Transverse colon (tissue), 4 donors: ENCODE results near the gene UNC13B. TPM values are rescaled to one million over a fixed set of nuclear protein-coding genes. Genes with fewer than 3 reads are reported as not detected.

Source experiments
- DNase-seq: peaks from one replicate; pipeline ENCODE4 v3.0.0-alpha.2; 2019
- H3K27ac ChIP-seq, 4 donors: fragments of 200-600 bp; sonication (generic); 2 replicates each; pipeline ENCODE4 v1.5.1; 2016 to 2018; ENCODE audit warnings: inconsistent platforms in 4 of 4
- H3K27me3 ChIP-seq: fragments of 200-600 bp; sonication (generic); 2 replicates; pipeline ENCODE4 v1.5.1; 2017; ENCODE audit warnings: inconsistent platforms
- H3K36me3 ChIP-seq, 4 donors: fragments of 200-600 bp; sonication (generic); 2 replicates each; pipeline ENCODE4 v1.5.1; 2017 to 2019; ENCODE audit warnings: inconsistent platforms in 4 of 4
- H3K4me1 ChIP-seq, 4 donors: fragments of 200-600 bp; sonication (generic); 2 replicates each; pipeline ENCODE4 v1.5.1; 2017 to 2020; ENCODE audit warnings: inconsistent platforms in 4 of 4
- H3K4me3 ChIP-seq, 4 donors: fragments of 200-600 bp; sonication (generic); 1 replicate in 1 of 4; 2 replicates in 3 of 4; pipeline versions ENCODE4 v1.5.1 to v1.6.1; 2017 to 2019; ENCODE audit warnings: inconsistent platforms in 4 of 4
- H3K9me3 ChIP-seq, 2 donors: fragments of 200-600 bp; sonication (generic); 2 replicates each; pipeline ENCODE4 v1.5.1; 2017 to 2019; ENCODE audit warnings: inconsistent platforms in 2 of 2
- EP300 ChIP-seq: sonication (generic); formaldehyde crosslinking; IDR thresholded peaks from one replicate; pipeline ENCODE4 v1.6.1; 2017; ENCODE audit warnings: antibody characterized with exemption, low read depth
- POLR2A ChIP-seq: fragments of 450-650 bp; IDR thresholded peaks from one replicate; pipeline ENCODE4 v1.6.1; 2016; ENCODE audit warnings: antibody characterized with exemption, mild to moderate bottlenecking, moderate library complexity
- POLR2AphosphoS5 ChIP-seq, 3 donors: sonication (generic); formaldehyde crosslinking; IDR thresholded peaks; one replicate each; pipeline ENCODE4 v1.6.1; 2016; ENCODE audit warnings: antibody characterized with exemption in 3 of 3
- WGBS, 2 donors: methylation state at CpG; one replicate each; pipeline ENCODE4 v1.1.5; 2018; ENCODE audit warnings: low coverage in 1 of 2; 5-methylcytosine and 5-hydroxymethylcytosine counted together
- in situ Hi-C, 4 donors: fragments of 200-750 bp; cut with MboI; loops; one replicate each; pipeline versions ENCODE4 v1.15.0 to v1.15.1; 2017; ENCODE audit warnings: low sequenced_read_pairs in 3 of 4, low pct_ligation_motif_present in 1 of 4, low pct_unique_long_range_greater_than_20kb in 1 of 4
- intact Hi-C: fragments of 100-400 bp; cut with DNase I; formaldehyde crosslinking; loops from one replicate; pipeline ENCODE4 v1.15.1; 2023; ENCODE audit warnings: low total_unique reads
- total RNA-seq, 4 donors: library from RNA; depleted of rRNA; stranded (reverse); fragments of >200 nt; gene quantifications; one replicate each; pipeline ENCODE4 v1.1.0, GENCODE V29; 2016
- TF ChIP-seq, protein P1 (sequence below), 5 experiments: fragments of 200-600 bp in 3 of 5; fragments of 450-650 bp in 2 of 5; sonication (generic) in 3 of 5; IDR thresholded peaks; 1 replicate in 2 of 5; 2 replicates in 3 of 5; pipeline ENCODE4 v1.5.1; 2016 to 2017; ENCODE audit warnings: antibody characterized with exemption in 5 of 5, inconsistent platforms in 3 of 5, mild to moderate bottlenecking in 2 of 5, moderate library complexity in 1 of 5

The UNC13B gene
- total RNA-seq, 4 donors from 2014 or later, result 52.1 to 67.0 (median 58.9) TPM

DNA sequence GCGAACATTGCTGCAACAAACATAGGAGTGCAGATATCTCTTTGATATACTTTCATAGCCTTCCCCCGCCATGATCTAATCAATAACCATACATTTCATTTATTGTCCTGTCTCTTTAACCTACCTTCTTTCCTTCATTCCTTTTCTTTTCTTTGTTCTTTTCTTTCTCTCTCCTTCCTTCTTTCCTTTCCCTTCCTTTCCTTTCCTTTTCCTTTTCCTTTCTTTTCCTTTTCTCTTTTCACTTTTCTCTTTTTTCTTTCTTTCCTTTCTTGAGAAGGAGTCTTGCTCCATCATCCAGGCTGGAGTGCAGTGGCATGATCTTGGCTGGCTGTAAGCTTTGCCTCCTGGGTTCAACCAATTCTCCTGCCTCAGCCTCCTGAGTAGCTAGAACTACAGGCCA is 100.3 kb downstream of the UNC13B start:
- Histone ChIP-seq H3K4me3 (no peak overlapping the region), H3K4me1 (peaks cover 0 to 20% (median 9%) of the 10 kb centered on the region in 4 donors), H3K27ac (no peak overlapping the region), H3K9me3 (no peaks in the 10 kb centered on the region), H3K36me3 (no peaks in the 10 kb centered on the region), H3K27me3 (no peaks in the 10 kb centered on the region)
- intact Hi-C loops (no loop called here), in situ Hi-C loops (loop anchor here in 3 of 4 donors (5.0 to 10.0 kb wide), 2 partner anchors 137 to 145 kb away; partner anchors contain the start of gene ATOSB (in 2 of the 3))
- WGBS, 2 donors, result 98 to 100% methylated on average over 2 of the region's 2 CpGs
- no peak for DNase-seq
- no peak for TF ChIP-seq EP300
- TF ChIP-seq POLR2A, result no peak
- no peak for TF ChIP-seq POLR2AphosphoS5 (IDR thresholded peaks at IDR 0.05)
- TF ChIP-seq, protein P1, sequence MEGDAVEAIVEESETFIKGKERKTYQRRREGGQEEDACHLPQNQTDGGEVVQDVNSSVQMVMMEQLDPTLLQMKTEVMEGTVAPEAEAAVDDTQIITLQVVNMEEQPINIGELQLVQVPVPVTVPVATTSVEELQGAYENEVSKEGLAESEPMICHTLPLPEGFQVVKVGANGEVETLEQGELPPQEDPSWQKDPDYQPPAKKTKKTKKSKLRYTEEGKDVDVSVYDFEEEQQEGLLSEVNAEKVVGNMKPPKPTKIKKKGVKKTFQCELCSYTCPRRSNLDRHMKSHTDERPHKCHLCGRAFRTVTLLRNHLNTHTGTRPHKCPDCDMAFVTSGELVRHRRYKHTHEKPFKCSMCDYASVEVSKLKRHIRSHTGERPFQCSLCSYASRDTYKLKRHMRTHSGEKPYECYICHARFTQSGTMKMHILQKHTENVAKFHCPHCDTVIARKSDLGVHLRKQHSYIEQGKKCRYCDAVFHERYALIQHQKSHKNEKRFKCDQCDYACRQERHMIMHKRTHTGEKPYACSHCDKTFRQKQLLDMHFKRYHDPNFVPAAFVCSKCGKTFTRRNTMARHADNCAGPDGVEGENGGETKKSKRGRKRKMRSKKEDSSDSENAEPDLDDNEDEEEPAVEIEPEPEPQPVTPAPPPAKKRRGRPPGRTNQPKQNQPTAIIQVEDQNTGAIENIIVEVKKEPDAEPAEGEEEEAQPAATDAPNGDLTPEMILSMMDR (IDR thresholded peaks at IDR 0.05), result no peak

DNA sequence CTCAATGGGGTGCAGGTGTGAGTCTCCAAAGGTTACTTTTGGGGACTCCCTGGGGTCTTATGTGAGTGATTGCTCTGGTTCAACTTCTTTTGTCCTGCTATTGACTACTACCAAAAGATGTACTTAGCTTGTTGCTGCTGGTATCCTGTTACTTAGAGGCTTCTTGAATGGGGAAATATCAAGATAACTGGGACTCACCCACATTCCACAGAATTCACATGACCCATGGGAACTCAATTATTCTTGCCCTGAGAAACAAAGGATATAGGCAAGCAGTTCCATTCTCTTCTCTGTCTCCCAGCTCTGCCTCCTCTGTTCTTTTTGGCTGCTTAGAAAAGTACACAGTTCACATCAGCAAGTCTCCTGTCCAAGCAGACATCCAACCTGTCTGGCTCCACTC is 105.9 kb downstream of the UNC13B start:
- TF ChIP-seq EP300 (no peak), POLR2A (no peak), POLR2AphosphoS5 (IDR thresholded peaks at IDR 0.05) (no peak)
- TF ChIP-seq, protein P1 (IDR thresholded peaks at IDR 0.05), result no peak
- in situ Hi-C loops, result loop anchor here in 1 of 4 donors (10.0 kb wide), 1 partner anchor 143 kb away; no protein-coding TSS in a partner anchor

DNA sequence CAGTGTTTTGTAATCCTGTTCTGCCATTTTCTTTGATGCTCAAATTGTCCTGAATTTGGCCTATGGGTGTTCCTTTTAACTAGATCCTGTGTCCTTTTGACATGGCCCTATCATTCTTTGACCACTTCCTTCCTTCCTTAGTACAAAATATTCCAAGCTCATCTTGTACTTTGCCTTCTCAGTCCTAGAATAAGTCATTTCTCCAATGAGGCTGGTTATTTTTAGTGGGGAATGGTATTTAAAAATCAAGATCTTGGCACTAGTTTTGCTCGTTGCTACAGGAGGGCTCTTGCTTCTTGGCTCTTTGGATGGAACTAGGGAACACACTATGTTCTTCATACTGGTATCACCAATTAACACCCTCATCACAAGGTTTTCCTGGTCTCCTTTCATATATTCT is 108.1 kb downstream of the UNC13B start:
- Histone ChIP-seq H3K27me3 (no peaks in the 10 kb centered on the region), H3K27ac (no peak overlapping the region), H3K4me1 (peaks cover 0 to 5% (median 0%) of the 10 kb centered on the region in 4 donors), H3K36me3 (no peaks in the 10 kb centered on the region), H3K9me3 (no peaks in the 10 kb centered on the region), H3K4me3 (no peak overlapping the region)
- WGBS, 2 donors, result 53 to 91% methylated on average over 1 of the region's 1 CpG
- no peak for DNase-seq
- TF ChIP-seq POLR2A, result no peak
- no peak for TF ChIP-seq EP300
- TF ChIP-seq, protein P1 (IDR thresholded peaks at IDR 0.05), result no peak
- TF ChIP-seq POLR2AphosphoS5 (IDR thresholded peaks at IDR 0.05), result no peak
- in situ Hi-C loops (loop anchor here in 1 of 4 donors (10.0 kb wide), 1 partner anchor 145 kb away; no protein-coding TSS in a partner anchor), intact Hi-C loops (no loop called here)

More for the DNA sequence above, 105.9 kb downstream of the UNC13B start:
- intact Hi-C loops, result no loop called here
- Histone ChIP-seq H3K9me3 (no peaks in the 10 kb centered on the region), H3K4me3 (no peak overlapping the region), H3K27ac (no peak overlapping the region), H3K36me3 (no peaks in the 10 kb centered on the region), H3K4me1 (peaks cover 0 to 5% (median 0%) of the 10 kb centered on the region in 4 donors), H3K27me3 (no peaks in the 10 kb centered on the region)
- no peak for DNase-seq

DNA sequence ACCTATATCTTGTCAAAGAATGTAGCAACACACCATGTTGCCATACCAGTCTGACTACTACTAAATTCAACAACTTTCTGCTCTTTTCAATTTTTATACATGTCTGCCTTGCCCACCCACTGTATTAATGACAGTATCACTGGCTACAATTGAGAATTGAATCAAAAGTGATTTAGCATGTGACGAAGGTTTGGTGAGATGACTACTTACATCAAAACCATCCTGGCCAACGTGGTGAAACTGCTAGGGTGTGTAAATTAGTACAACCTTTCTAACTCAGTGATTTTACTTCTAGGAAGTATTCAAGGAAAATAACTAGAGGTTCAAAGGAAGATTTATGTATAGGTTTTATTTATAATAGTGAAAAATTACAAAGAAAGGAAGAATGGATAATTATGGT is 109.8 kb downstream of the UNC13B start:
- TF ChIP-seq EP300 (no peak), POLR2AphosphoS5 (IDR thresholded peaks at IDR 0.05) (no peak), POLR2A (no peak)
- TF ChIP-seq, protein P1 (IDR thresholded peaks at IDR 0.05), result no peak
- Histone ChIP-seq H3K27me3 (no peaks in the 10 kb centered on the region), H3K4me3 (no peak overlapping the region), H3K9me3 (no peaks in the 10 kb centered on the region), H3K4me1 (peaks cover 0 to 15% (median 0%) of the 10 kb centered on the region in 4 donors), H3K27ac (no peak overlapping the region), H3K36me3 (no peaks in the 10 kb centered on the region)
- DNase-seq, result no peak
- 32 to 35% methylated on average over 2 of the region's 2 CpGs for WGBS, 2 donors
- in situ Hi-C loops (no loop called here), intact Hi-C loops (no loop called here)
